Ovary (tissue), 3 donors: ENCODE data around the gene IL1B.

Source experiments
- POLR2A ChIP-seq: fragments of 450-650 bp; IDR thresholded peaks from one replicate; pipeline ENCODE4 v1.6.1; 2017; ENCODE audit warnings: antibody characterized with exemption, mild to moderate bottlenecking, moderate library complexity
- TF ChIP-seq, protein P1 (sequence below), 3 donors: fragments of 450-650 bp in 2 of 3; fragments of 200-600 bp in 1 of 3; IDR thresholded peaks; one replicate each; pipeline versions ENCODE4 v1.5.1 to v1.8.0; 2016 to 2022; ENCODE audit warnings: antibody characterized with exemption in 3 of 3, mild to moderate bottlenecking in 1 of 3
- donor health status: DM: no; HTN: no; CAD: no.

DNA sequence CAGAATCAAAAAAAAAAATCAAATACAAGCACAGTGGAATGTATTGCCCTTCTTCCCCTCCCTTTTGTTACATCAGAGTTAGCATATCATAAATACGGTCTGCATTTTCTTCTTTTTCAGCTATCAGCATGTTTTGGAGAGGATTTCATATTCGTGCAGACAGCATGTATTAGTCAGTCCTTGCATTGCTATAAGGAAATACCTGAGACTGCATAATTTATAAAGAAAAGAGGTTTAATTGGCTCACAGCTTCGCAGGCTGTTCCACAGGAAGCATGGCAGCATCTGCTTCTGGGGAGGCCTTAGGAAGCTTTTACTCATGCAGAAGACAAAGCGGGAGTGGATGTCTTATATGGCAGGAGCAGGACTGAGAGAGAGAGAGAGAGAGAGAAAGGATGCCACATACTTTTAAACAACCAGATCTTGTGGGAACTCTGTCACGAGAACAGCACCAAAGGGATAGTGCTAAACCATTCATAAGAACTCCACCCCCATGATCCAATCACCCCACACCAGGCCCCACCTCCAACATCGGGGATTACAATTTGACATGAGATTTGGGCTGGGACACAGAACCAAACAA lies 8.9 kb downstream of the IL1B start:
- TF ChIP-seq, protein P1, sequence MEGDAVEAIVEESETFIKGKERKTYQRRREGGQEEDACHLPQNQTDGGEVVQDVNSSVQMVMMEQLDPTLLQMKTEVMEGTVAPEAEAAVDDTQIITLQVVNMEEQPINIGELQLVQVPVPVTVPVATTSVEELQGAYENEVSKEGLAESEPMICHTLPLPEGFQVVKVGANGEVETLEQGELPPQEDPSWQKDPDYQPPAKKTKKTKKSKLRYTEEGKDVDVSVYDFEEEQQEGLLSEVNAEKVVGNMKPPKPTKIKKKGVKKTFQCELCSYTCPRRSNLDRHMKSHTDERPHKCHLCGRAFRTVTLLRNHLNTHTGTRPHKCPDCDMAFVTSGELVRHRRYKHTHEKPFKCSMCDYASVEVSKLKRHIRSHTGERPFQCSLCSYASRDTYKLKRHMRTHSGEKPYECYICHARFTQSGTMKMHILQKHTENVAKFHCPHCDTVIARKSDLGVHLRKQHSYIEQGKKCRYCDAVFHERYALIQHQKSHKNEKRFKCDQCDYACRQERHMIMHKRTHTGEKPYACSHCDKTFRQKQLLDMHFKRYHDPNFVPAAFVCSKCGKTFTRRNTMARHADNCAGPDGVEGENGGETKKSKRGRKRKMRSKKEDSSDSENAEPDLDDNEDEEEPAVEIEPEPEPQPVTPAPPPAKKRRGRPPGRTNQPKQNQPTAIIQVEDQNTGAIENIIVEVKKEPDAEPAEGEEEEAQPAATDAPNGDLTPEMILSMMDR (IDR thresholded peaks at IDR 0.05), result no peak
- no peak for TF ChIP-seq POLR2A
